Esophagus muscularis mucosa (tissue), 3 donors: ENCODE results near the gene TRERF1.

Source experiments
- POLR2A ChIP-seq: fragments of 450-650 bp; IDR thresholded peaks from one replicate; pipeline ENCODE4 v1.6.1; 2017; ENCODE audit warnings: antibody characterized with exemption, moderate library complexity, mild to moderate bottlenecking, low read depth
- TF ChIP-seq, protein P1 (sequence below), 3 experiments: fragments of 200-600 bp in 2 of 3; fragments of 450-650 bp in 1 of 3; sonication (generic) in 2 of 3; IDR thresholded peaks; one replicate each; pipeline ENCODE4 v1.5.1; 2017 to 2019; ENCODE audit warnings: antibody characterized with exemption in 3 of 3, mild to moderate bottlenecking in 2 of 3, moderate library complexity in 1 of 3

DNA sequence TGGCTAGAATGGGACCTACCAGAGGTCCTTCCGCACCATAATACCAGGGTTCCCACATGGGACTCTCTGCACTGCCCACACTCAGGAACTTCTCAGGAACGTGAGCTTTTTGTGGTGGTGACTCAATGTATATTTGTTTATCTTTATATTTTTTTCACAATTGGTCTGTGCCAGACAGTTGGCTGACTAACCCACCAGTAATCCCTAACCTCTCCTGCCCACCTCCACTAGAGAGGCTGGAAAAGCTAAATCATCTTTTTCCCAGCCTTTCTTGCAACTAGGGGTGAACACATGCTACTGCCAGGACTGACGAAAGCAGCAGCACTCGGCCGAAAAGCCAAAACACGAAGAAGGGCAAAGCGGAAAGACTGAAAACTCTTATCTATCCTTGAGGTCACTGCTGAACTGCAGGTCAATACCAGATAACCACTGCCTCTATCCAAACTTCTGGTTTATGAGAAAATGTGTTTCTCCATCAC, 112.9 kb downstream of the TRERF1 start:
- no peak for TF ChIP-seq POLR2A
- TF ChIP-seq, protein P1, sequence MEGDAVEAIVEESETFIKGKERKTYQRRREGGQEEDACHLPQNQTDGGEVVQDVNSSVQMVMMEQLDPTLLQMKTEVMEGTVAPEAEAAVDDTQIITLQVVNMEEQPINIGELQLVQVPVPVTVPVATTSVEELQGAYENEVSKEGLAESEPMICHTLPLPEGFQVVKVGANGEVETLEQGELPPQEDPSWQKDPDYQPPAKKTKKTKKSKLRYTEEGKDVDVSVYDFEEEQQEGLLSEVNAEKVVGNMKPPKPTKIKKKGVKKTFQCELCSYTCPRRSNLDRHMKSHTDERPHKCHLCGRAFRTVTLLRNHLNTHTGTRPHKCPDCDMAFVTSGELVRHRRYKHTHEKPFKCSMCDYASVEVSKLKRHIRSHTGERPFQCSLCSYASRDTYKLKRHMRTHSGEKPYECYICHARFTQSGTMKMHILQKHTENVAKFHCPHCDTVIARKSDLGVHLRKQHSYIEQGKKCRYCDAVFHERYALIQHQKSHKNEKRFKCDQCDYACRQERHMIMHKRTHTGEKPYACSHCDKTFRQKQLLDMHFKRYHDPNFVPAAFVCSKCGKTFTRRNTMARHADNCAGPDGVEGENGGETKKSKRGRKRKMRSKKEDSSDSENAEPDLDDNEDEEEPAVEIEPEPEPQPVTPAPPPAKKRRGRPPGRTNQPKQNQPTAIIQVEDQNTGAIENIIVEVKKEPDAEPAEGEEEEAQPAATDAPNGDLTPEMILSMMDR (IDR thresholded peaks at IDR 0.05), result no peak
